Esophagus (tissue), 2 donors: ENCODE data around the gene TNFAIP8L3. TPM values are rescaled to one million over a fixed set of nuclear protein-coding genes. Genes with fewer than 3 reads are reported as not detected.
"Not testable (repeated sequence)": the region's sequence is repeated elsewhere in the genome, so short reads cannot be mapped to it uniquely, and the experiment has no call there.

ENCODE experiments used
- H3K27ac ChIP-seq, 2 donors: one replicate each; pipeline ENCODE4 v1.5.1; 2013; ENCODE audit warnings: low read depth in 2 of 2, mild to moderate bottlenecking in 2 of 2, inconsistent platforms in 1 of 2, low read length in 1 of 2, moderate library complexity in 1 of 2
- H3K27me3 ChIP-seq, 2 donors: one replicate each; pipeline ENCODE4 v1.6.1; 2013; ENCODE audit warnings: low read length in 2 of 2, control low read depth in 1 of 2, mild to moderate bottlenecking in 1 of 2; ENCODE audit not compliant: insufficient read depth in 2 of 2, control insufficient read depth in 1 of 2
- H3K36me3 ChIP-seq, 2 donors: one replicate each; pipeline ENCODE4 v1.6.1; 2013; ENCODE audit warnings: low read length in 1 of 2; ENCODE audit not compliant: control insufficient read depth in 2 of 2, insufficient read depth in 2 of 2
- H3K4me1 ChIP-seq, 2 donors: one replicate each; pipeline ENCODE4 v1.6.1; 2013; ENCODE audit warnings: low read length in 1 of 2; ENCODE audit not compliant: control insufficient read depth in 2 of 2, insufficient read depth in 2 of 2
- H3K4me3 ChIP-seq, 2 donors: one replicate each; pipeline ENCODE4 v1.5.1; 2013; ENCODE audit warnings: low read length in 2 of 2, mild to moderate bottlenecking in 2 of 2, low read depth in 1 of 2, moderate library complexity in 1 of 2
- H3K9me3 ChIP-seq, 2 donors: one replicate each; pipeline ENCODE4 v1.6.1; 2013; ENCODE audit warnings: mild to moderate bottlenecking in 2 of 2, low read depth in 1 of 2, low read length in 1 of 2, moderate library complexity in 1 of 2; ENCODE audit not compliant: control insufficient read depth in 2 of 2, insufficient read depth in 1 of 2
- WGBS, 2 donors: extraction: QIAGEN DNeasy Blood & Tissue Kit; methylation state at CpG; one replicate each; pipeline ENCODE4 v1.1.7; 2013; 5-methylcytosine and 5-hydroxymethylcytosine counted together
- polyA plus RNA-seq, 2 donors: library from polyadenylated mRNA; stranded (reverse); fragments of 200-250 nt; gene quantifications; one replicate each; pipeline ENCODE4 v1.2.3, GENCODE V29; 2013
- donor health status: healthy with polysubstance abuse.
- donor health status: Bipolar disorder and iron deficiency.

The TNFAIP8L3 gene
- polyA plus RNA-seq, 2 donors, result 9.0 to 9.3 TPM

- no peak overlapping the region for H3K27ac ChIP-seq
- peaks cover 3 to 6% of the 10 kb centered on the region in 2 donors for H3K4me1 ChIP-seq
- 12 to 23% methylated on average over 3 of the region's 3 CpGs for WGBS, 2 donors
- no peaks in the 10 kb centered on the region for H3K9me3 ChIP-seq
- H3K27me3 ChIP-seq, result no peaks in the 10 kb centered on the region
- peaks cover 0 to 2% of the 10 kb centered on the region in 2 donors for H3K36me3 ChIP-seq
- no peak overlapping the region for H3K4me3 ChIP-seq
Observed at GRCh38 chr15:51051776-51052175, 42.9 kb downstream of the TNFAIP8L3 start.

- Histone ChIP-seq H3K27me3 (no peaks in the 10 kb centered on the region), H3K4me1 (peaks cover 3 to 6% of the 10 kb centered on the region in 2 donors), H3K4me3 (no peak overlapping the region), H3K36me3 (no peaks in the 10 kb centered on the region), H3K27ac (no peak overlapping the region), H3K9me3 (no peaks in the 10 kb centered on the region)
- WGBS, 2 donors, result 70 to 79% methylated on average over 2 of the region's 2 CpGs
Observed at GRCh38 chr15:51049081-51049480, 45.6 kb downstream of the TNFAIP8L3 start.

GRCh38 chr15:51048308-51048707 is 46.4 kb downstream of the TNFAIP8L3 start:
- no peaks in the 10 kb centered on the region for H3K9me3 ChIP-seq
- H3K4me3 ChIP-seq, result no peak overlapping the region
- H3K4me1 ChIP-seq, result peaks cover 3 to 6% of the 10 kb centered on the region in 2 donors
- H3K27ac ChIP-seq, result no peak overlapping the region
- H3K27me3 ChIP-seq, result no peaks in the 10 kb centered on the region
- no peaks in the 10 kb centered on the region for H3K36me3 ChIP-seq

- no peaks in the 10 kb centered on the region for H3K27me3 ChIP-seq
- H3K4me1 ChIP-seq, result peaks cover 1 to 2% of the 10 kb centered on the region in 2 donors
- H3K36me3 ChIP-seq, result no peaks in the 10 kb centered on the region
- no peaks in the 10 kb centered on the region for H3K9me3 ChIP-seq
- no peak overlapping the region for H3K4me3 ChIP-seq
- 44 to 45% methylated on average over 3 of the region's 3 CpGs for WGBS, 2 donors
- H3K27ac ChIP-seq, result no peak overlapping the region
Observed at GRCh38 chr15:51046799-51047449, 47.8 kb downstream of the TNFAIP8L3 start.

- no peak overlapping the region for H3K27ac ChIP-seq
Observed at GRCh38 chr15:51046016-51046415, 48.7 kb downstream of the TNFAIP8L3 start.

GRCh38 chr15:51044037-51044727 is 50.5 kb downstream of the TNFAIP8L3 start:
- no peaks in the 10 kb centered on the region for H3K27me3 ChIP-seq
- 59 to 62% methylated on average over 4 of the region's 4 CpGs for WGBS, 2 donors
- no peak overlapping the region for H3K4me3 ChIP-seq
- H3K36me3 ChIP-seq, result no peaks in the 10 kb centered on the region
- no peaks in the 10 kb centered on the region for H3K4me1 ChIP-seq
- H3K27ac ChIP-seq, result peak overlapping the region in 1 of 2 donors; percentile 26
- no peaks in the 10 kb centered on the region for H3K9me3 ChIP-seq

More at GRCh38 chr15:51046016-51046415, 48.7 kb downstream of the TNFAIP8L3 start:
- Histone ChIP-seq H3K4me1 (no peaks in the 10 kb centered on the region), H3K27me3 (no peaks in the 10 kb centered on the region), H3K36me3 (no peaks in the 10 kb centered on the region), H3K4me3 (no peak overlapping the region), H3K9me3 (no peaks in the 10 kb centered on the region)
- 94 to 95% methylated on average over 2 of the region's 2 CpGs for WGBS, 2 donors

GRCh38 chr15:51038974-51039319 is 55.8 kb downstream of the TNFAIP8L3 start:
- Histone ChIP-seq H3K27me3 (no peaks in the 10 kb centered on the region), H3K4me3 (no peak overlapping the region), H3K9me3 (no peaks in the 10 kb centered on the region), H3K27ac (no peak overlapping the region), H3K36me3 (no peaks in the 10 kb centered on the region), H3K4me1 (peaks cover 3 to 8% of the 10 kb centered on the region in 2 donors)
- WGBS, 2 donors, result 100% methylated on average over 2 of the region's 2 CpGs

- Histone ChIP-seq H3K9me3 (no peaks in the 10 kb centered on the region), H3K27me3 (no peaks in the 10 kb centered on the region), H3K27ac (no peak overlapping the region), H3K4me3 (no peak overlapping the region), H3K36me3 (no peaks in the 10 kb centered on the region), H3K4me1 (peaks cover 3 to 8% of the 10 kb centered on the region in 2 donors)
- WGBS, 2 donors, result 69 to 77% methylated on average over 7 of the region's 7 CpGs
Observed at GRCh38 chr15:51038162-51038973, 56.3 kb downstream of the TNFAIP8L3 start.

- 89 to 90% methylated on average over 13 of the region's 13 CpGs for WGBS, 2 donors
- H3K36me3 ChIP-seq, H3K4me3 ChIP-seq, H3K27me3 ChIP-seq, H3K9me3 ChIP-seq, H3K27ac ChIP-seq, H3K4me1 ChIP-seq: not testable (repeated sequence)
Observed at GRCh38 chr15:51037474-51037873, 57.2 kb downstream of the TNFAIP8L3 start.
